Measurements from ENCODE around the gene TMEM62. TPM values are rescaled to one million over a fixed set of nuclear protein-coding genes. Genes with fewer than 3 reads are reported as not detected.

The TMEM62 gene
- total RNA-seq, 1 donor from 2014 or later = 19.1 TPM

DNA sequence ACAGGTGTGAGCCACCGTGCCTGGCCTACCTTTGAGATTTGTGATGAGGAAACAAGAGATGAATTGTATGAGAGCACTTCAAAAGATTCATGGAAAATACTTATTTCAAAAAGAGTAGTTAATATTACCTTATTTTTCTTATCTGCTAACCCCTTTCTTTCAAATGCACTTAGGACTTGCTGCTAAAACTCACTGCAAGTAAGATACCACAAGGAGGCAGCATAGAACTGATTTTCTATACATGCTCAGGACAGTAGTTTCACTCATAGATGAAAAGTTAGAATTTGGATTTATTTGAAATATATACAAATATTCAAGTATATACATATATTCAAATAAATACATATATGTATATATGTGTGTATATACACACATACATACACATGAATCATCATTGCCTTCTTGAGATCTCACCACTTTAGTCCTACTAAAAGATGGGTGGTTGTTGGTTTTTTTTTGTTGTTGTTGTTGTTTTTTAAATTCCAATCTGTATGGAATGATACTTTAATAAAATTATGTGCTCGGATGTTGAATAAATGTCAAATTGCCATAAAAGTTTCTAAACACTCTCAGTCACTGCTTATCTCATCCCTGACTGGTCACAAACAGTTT, 54.3 kb downstream of the TMEM62 start:
- H3K9me3 Mint-ChIP-seq (ENCODE audit: unreplicated experiment) = peaks cover 4% of the 10 kb centered on the region
- H3K27me3 Mint-ChIP-seq (ENCODE audit: unreplicated experiment) = peaks cover 4% of the 10 kb centered on the region
- H3K4me3 Mint-ChIP-seq (ENCODE audit: unreplicated experiment) = peak overlapping the region; percentile 30
- TF ChIP-seq CTCF (IDR thresholded peaks at IDR 0.05; ENCODE audit: partially characterized antibody, unreplicated experiment) = peak; percentile 29
- DNase-seq = no peak
- H3K4me1 Mint-ChIP-seq (ENCODE audit: low read depth, unreplicated experiment) = peaks cover 2% of the 10 kb centered on the region
- H3K27ac Mint-ChIP-seq (ENCODE audit: unreplicated experiment) = no peak overlapping the region
- no peaks in the 10 kb centered on the region for H3K36me3 Mint-ChIP-seq (ENCODE audit: unreplicated experiment)

DNA sequence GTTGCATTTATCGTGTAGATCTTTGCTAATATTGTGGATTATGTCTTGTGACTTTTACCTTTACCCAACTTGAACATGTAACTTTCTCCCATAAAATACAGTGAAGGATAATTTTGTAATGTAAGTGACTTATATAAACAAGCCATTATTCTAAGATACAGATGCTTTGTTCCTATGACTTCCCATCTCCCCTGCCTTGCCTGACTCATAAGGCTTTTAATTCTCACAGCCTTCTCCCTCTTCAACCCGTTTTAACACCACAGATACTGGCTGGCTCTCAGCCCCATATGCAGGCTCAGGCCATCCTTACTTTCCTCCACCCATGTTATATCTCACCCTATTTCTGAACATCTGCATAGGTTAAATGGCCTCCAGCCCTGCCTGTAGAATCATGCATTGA, 55.9 kb downstream of the TMEM62 start:
- no peak for DNase-seq
- no peak for TF ChIP-seq CTCF (IDR thresholded peaks at IDR 0.05; ENCODE audit: partially characterized antibody, unreplicated experiment)
- H3K9me3 Mint-ChIP-seq (ENCODE audit: unreplicated experiment) = peaks cover 4% of the 10 kb centered on the region
- peaks cover 4% of the 10 kb centered on the region for H3K27me3 Mint-ChIP-seq (ENCODE audit: unreplicated experiment)
- no peak overlapping the region for H3K27ac Mint-ChIP-seq (ENCODE audit: unreplicated experiment)
- peaks cover 2% of the 10 kb centered on the region for H3K4me1 Mint-ChIP-seq (ENCODE audit: low read depth, unreplicated experiment)
- no peaks in the 10 kb centered on the region for H3K36me3 Mint-ChIP-seq (ENCODE audit: unreplicated experiment)
- no peak overlapping the region for H3K4me3 Mint-ChIP-seq (ENCODE audit: unreplicated experiment)

GRCh38 chr15:43190178-43190577, 56.8 kb downstream of the TMEM62 start:
- H3K4me3 Mint-ChIP-seq (ENCODE audit: unreplicated experiment) = no peak overlapping the region
- no peaks in the 10 kb centered on the region for H3K36me3 Mint-ChIP-seq (ENCODE audit: unreplicated experiment)
- H3K27ac Mint-ChIP-seq (ENCODE audit: unreplicated experiment) = no peak overlapping the region
- peaks cover 4% of the 10 kb centered on the region for H3K27me3 Mint-ChIP-seq (ENCODE audit: unreplicated experiment)
- H3K9me3 Mint-ChIP-seq (ENCODE audit: unreplicated experiment) = no peaks in the 10 kb centered on the region
- H3K4me1 Mint-ChIP-seq (ENCODE audit: low read depth, unreplicated experiment) = peaks cover 2% of the 10 kb centered on the region
- no peak for DNase-seq
- TF ChIP-seq CTCF (IDR thresholded peaks at IDR 0.05; ENCODE audit: partially characterized antibody, unreplicated experiment) = no peak

DNA sequence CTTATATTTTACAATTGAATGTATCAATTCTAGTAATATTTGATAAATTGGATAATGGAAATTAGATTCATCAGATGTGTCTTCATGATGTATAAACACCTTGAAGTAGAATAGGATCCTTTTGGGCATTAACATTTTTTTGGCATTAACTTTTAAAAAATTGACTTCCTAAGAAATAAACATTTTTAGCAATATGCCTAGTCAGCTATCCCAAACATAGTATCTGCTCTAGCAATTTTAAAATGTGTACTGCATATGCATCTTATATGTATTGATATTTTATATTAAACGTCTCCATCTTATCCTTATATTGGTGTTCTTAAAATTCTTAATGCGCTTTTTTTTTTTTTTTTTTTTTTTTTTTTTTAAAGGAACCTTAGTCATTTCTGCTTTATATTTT, 60.3 kb downstream of the TMEM62 start:
- Mint-ChIP-seq H3K4me3 (ENCODE audit: unreplicated experiment) (no peak overlapping the region), H3K9me3 (ENCODE audit: unreplicated experiment) (peaks cover 2% of the 10 kb centered on the region), H3K27me3 (ENCODE audit: unreplicated experiment) (peaks cover 2% of the 10 kb centered on the region), H3K36me3 (ENCODE audit: unreplicated experiment) (peaks cover 11% of the 10 kb centered on the region), H3K4me1 (ENCODE audit: low read depth, unreplicated experiment) (no peaks in the 10 kb centered on the region), H3K27ac (ENCODE audit: unreplicated experiment) (no peak overlapping the region)
- DNase-seq = no peak
- no peak for TF ChIP-seq CTCF (IDR thresholded peaks at IDR 0.05; ENCODE audit: partially characterized antibody, unreplicated experiment)

- Mint-ChIP-seq H3K4me3 (ENCODE audit: unreplicated experiment) (no peak overlapping the region), H3K27ac (ENCODE audit: unreplicated experiment) (no peak overlapping the region), H3K9me3 (ENCODE audit: unreplicated experiment) (peaks cover 2% of the 10 kb centered on the region), H3K27me3 (ENCODE audit: unreplicated experiment) (peaks cover 2% of the 10 kb centered on the region), H3K36me3 (ENCODE audit: unreplicated experiment) (peaks cover 11% of the 10 kb centered on the region), H3K4me1 (ENCODE audit: low read depth, unreplicated experiment) (no peaks in the 10 kb centered on the region)
- TF ChIP-seq CTCF (IDR thresholded peaks at IDR 0.05; ENCODE audit: partially characterized antibody, unreplicated experiment) = no peak
- no peak for DNase-seq
Measured at GRCh38 chr15:43194795-43195194, 61.4 kb downstream of the TMEM62 start.

Measured in glutamatergic neuron (in vitro differentiated cells).